HG03575 (cell line): ENCODE data around the gene RANBP1.

Source experiments
- ATAC-seq: cut with Tn5 transposase; IDR thresholded peaks from one replicate; pipeline ENCODE4 v1.9.1; 2021; ENCODE audit not compliant: unreplicated experiment, insufficient number of reproducible peaks, low FRiP score; ENCODE audit errors: extremely low read depth

Gene RANBP1

GRCh38 chr22:20087319-20088262 lies 28.3 kb upstream of the RANBP1 start:
- ATAC-seq: no peak

GRCh38 chr22:20088263-20088648 lies 27.6 kb upstream of the RANBP1 start:
- no peak for ATAC-seq

GRCh38 chr22:20089226-20089976 lies 26.5 kb upstream of the RANBP1 start:
- ATAC-seq: no peak

GRCh38 chr22:20089977-20090729 lies 25.8 kb upstream of the RANBP1 start:
- ATAC-seq: no peak

DNA sequence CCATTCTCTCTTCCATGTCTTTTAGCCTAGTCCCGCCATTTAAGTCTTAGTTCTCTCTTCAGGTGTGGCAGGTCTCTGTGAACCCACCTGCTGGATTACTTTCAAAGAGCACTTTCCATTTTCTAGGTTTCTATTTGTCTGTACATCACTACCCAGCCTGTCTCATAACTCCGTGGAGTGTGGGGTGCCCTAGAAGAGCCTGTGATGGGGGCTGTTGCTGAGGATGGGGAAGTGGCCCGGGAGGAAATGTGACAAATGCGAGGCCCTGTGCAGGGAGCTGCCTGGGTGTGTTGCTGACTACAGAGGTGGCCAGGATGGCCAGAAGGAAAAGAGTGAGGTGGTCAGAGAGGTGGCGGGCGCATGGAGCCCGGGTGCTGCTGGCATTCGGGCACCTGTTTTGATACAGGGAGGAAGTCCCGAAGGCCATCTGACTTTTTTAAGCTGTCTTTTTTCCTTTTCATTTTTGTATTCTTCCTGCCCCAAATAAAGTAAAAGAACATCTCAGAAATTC lies 25.1 kb upstream of the RANBP1 start:
- no peak for ATAC-seq

DNA sequence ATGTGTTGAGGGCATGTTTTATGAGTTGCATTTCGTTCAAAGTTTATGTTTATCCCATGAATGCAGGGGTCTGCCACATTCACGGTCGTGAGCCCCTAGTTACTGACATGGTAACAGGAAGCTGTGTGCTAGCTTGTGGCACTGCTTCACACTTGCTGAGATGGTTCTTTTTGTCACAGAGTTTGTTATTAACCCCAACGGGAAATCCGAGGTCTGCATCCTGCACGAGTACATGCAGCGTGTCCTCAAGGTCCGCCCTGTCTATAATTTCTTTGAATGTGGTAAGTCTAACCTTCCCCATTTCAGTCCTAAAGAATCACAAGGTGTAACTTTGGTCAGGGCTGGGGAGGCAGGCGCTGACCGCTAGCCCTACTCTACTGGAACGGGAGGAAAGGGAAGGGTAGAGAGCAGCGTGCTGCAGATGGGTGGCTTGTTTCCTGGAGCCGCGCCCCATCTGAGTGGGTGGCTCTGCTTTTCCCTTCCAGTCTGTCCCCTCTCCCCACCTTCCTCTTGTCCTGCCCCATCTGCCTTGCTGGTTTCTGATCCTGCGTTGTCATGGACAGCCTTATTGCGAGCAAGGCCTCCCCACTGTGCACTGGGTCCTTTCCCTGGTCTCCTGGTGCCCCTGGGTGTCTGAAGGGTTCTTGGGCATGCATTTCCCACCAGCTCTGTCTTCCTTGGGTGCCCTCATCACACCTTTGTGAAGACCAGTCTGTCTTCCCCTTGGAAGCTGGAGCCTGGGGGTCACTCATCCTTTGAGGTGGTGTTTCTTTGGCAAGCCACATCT lies 24.0 kb upstream of the RANBP1 start:
- ATAC-seq: no peak

- ATAC-seq: no peak
Measured at GRCh38 chr22:20092477-20092854, 23.4 kb upstream of the RANBP1 start.

DNA sequence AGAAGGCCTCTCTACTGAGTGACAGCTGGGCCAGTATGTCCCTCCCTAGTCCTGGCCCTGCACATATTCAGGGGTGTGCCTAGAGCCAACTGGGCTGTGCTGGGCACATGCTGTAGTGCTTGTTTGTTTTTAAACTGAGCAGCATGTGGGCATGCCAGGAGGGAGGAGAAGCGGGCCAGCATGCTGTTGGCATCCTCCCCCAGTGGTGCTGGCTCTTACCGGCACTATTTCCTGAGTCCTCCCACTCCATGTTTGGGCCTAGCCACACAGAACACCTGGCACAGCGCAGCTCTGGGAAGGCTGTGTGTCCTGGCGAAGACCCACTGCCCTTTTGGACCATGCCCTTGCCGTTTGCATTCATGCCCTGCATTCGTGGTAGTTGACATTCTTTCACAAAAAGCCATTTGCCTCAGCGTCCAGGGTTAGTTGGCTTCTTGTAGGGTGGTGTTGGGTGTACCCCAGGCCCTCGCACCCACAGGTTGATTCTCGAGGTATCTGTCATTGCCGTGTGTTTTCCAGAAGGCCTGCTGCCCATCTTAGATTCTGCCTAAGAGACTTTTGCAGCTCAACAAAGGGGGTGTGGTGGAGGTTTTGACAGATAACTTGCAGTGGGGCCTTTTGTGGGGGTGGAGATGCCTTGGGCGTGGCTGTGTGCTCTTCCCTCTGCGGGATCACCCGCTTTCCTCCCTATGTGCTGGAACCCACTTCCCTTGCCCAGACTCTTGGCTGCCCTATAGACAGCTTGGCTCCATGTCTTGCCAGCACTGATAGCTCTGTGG lies 22.3 kb upstream of the RANBP1 start:
- no peak for ATAC-seq

DNA sequence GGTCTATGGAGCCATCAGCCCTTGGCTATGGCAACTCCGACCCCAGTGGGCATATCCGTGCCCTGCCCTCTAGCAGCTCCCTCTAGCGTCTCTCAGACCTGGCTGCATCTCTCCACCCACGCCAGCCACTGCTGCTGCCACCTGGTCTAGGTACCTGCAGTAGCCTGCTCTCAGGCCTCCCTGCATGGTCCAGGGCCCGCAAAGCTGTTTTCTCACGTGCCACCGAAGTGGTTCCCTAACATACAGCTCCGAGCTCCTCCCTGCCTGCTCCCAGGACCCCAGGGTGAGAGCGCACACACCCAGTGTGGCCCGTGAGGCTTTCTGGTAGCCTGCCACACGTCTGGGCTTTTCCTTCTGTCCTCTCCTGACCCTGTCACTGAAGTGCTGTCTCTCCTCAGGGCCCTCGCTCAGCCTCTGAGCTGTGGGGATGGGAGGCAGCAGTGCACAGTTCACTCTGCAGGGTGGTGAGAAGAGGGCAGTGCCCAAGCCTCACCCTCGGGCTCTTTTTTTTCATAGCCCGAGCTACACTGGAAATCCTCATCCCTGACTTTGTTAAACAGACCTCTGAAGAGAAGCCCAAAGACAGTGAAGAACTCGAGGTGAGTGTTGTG lies 21.6 kb upstream of the RANBP1 start:
- ATAC-seq: no peak

- ATAC-seq: no peak
Measured at GRCh38 chr22:20095521-20095920, 20.4 kb upstream of the RANBP1 start.

- no peak for ATAC-seq
Measured at GRCh38 chr22:20096574-20097420, 19.1 kb upstream of the RANBP1 start.

GRCh38 chr22:20099099-20099711 lies 16.7 kb upstream of the RANBP1 start:
- no peak for ATAC-seq

- ATAC-seq: no peak
Measured at GRCh38 chr22:20101638-20102037, 14.3 kb upstream of the RANBP1 start.

DNA sequence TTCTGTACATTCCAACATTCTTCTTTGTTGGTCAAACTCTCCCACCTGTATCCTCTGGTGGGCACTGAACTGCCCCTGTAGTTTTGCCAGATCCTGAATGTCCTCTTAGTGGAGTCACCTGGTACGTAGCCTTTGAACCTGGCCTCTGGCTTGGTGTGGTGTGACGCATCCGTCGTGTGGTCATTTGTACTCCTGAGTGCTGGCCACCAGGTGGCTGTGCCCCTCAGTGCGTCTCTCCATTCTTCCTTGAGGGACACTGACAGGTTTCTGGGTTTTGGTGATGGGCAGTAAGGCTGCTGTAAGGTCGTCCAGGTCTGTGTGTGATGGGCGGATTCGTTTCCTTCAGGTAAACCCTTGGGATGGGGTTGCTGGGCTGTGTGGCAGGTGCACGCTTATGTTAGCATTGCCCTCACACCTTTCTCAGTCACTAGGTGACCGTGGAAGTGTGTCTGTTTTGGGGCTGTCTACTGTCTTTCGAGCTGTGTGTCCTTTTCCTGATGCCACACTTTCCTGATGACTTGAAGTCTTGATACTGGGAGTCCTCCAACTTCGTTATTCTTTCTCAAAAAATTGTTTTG lies 13.6 kb upstream of the RANBP1 start:
- ATAC-seq: no peak

DNA sequence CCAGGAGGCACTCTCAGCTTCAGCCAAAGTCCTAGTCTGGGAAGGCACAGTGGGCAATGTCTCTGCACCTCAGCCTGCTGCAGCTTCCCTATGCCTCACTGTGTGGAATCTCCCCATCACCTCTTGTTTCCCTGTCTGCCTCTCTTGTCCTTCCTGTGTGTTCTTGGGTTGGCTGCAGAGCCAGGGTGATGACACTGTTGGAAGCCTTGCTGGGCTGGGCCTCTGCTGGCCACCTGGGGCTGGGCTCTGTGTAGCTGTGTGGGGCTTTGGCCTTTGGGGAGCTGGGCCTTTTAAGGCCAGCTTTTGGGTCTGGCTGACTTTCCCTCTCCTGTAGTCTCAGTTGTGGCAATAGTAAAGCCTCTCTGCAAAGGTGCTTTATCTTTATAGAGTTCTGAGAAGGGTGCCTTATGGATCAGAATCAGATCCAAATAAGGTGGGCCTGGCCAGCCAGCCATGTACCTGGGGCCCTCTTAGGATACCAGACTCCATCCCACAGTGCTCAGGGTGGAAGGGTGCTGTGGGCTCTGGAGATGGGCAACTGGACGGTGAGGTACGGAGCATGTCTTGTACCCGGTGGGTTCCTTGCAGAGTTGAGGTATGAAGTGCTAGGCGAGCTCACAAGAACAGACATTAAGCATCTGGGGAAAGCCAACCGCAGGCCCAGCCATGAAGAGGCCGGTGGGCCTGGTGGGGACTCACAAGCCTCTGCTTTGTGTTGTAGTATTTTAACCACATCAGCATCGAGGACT lies 10.3 kb upstream of the RANBP1 start:
- no peak for ATAC-seq
